Kidney (tissue), 14 donors: ENCODE measurements around the gene XRCC5. TPM values are rescaled to one million over a fixed set of nuclear protein-coding genes. Genes with fewer than 3 reads are reported as not detected.

Experiments
- DNase-seq, 5 donors: peaks; one replicate each; pipeline ENCODE4 v3.0.0-alpha.2; 2013 to 2020
- FAIRE-seq: peaks from 2 replicates; lab custom pipeline; 2012; peaks lifted over from hg19 to GRCh38; lab: Jason Lieb, UNC
- H3K27ac ChIP-seq, 2 donors: one replicate each; pipeline ENCODE4 v1.7.0; 2013; ENCODE audit warnings: low read depth in 2 of 2, low read length in 2 of 2, inconsistent platforms in 1 of 2
- H3K27me3 ChIP-seq: one replicate; pipeline ENCODE4 v1.7.1; 2013; ENCODE audit warnings: low read length, inconsistent platforms; ENCODE audit not compliant: control insufficient read depth, insufficient read depth
- H3K36me3 ChIP-seq, 3 donors: one replicate each; pipeline versions ENCODE4 v1.7.0 to v1.7.1; 2013; ENCODE audit warnings: low read length in 3 of 3, control low read depth in 1 of 3, inconsistent platforms in 1 of 3; ENCODE audit not compliant: insufficient read depth in 3 of 3, control insufficient read depth in 2 of 3
- H3K4me1 ChIP-seq, 3 donors: one replicate each; pipeline versions ENCODE4 v1.7.0 to v1.7.1; 2013; ENCODE audit warnings: low read length in 3 of 3, inconsistent platforms in 1 of 3, low read depth in 1 of 3; ENCODE audit not compliant: control insufficient read depth in 2 of 3, insufficient read depth in 2 of 3
- H3K4me3 ChIP-seq, 3 donors: one replicate each; pipeline versions ENCODE4 v1.7.0 to v1.8.1; 2013; ENCODE audit warnings: low read length in 3 of 3, control low read depth in 1 of 3, inconsistent platforms in 1 of 3
- H3K9ac ChIP-seq, 3 donors: one replicate each; pipeline versions ENCODE4 v1.7.0 to v1.7.1; 2013; ENCODE audit warnings: low read length in 3 of 3, control low read depth in 1 of 3, inconsistent platforms in 1 of 3
- H3K9me3 ChIP-seq, 3 donors: one replicate each; pipeline versions ENCODE4 v1.7.0 to v1.7.1; 2013; ENCODE audit warnings: low read length in 3 of 3, control low read depth in 1 of 3, inconsistent platforms in 1 of 3; ENCODE audit not compliant: control insufficient read depth in 2 of 3, insufficient read depth in 1 of 3
- CTCF ChIP-seq: IDR thresholded peaks from 3 replicates; pipeline ENCODE4 v1.5.1; 2012; ENCODE audit warnings: mild to moderate bottlenecking, moderate library complexity, borderline replicate concordance; ENCODE audit not compliant: insufficient read depth; ENCODE audit errors: extremely low read depth
- intact Hi-C: fragments of 100-400 bp; cut with DNase I; formaldehyde crosslinking; loops from one replicate; pipeline ENCODE4 v1.11.1; 2022
- polyA plus RNA-seq: library from polyadenylated mRNA; stranded (reverse); fragments of 350-450 nt; fragmentation: Illumina TruSeq; extraction: RNeasy Lipid Tissue Mini Kit (QIAGEN cat#74804); gene quantifications from one replicate; pipeline ENCODE4 v1.2.3, GENCODE V29; 2014; ENCODE audit warnings: low read depth, low replicate concordance; ENCODE audit not compliant: insufficient read depth
- total RNA-seq: library from RNA; stranded (reverse); fragmentation: NEBNext Ultra II Directional; extraction: Animal tissue kit (Norgen Biotek cat#: 25700); gene quantifications from one replicate; pipeline ENCODE4 v1.2.1, GENCODE V29; 2021
- donor health status: control.
- donor health status: control.
- donor health status: control.
- donor health status: control.
- donor health status: control.
- donor health status: DM: yes; HTN: yes; CAD: no.
- donor health status: Normal renal cell carcinoma (clear cell type).

Gene XRCC5
- total and polyA plus RNA-seq, 2 donors from 2014 or later: 90.7 to 265 TPM

GRCh38 chr2:216159144-216159543 is 50.0 kb downstream of the XRCC5 start:
- H3K27ac ChIP-seq: no peak overlapping the region
- TF ChIP-seq CTCF: no peak
- H3K27me3 ChIP-seq: no peaks in the 10 kb centered on the region
- no peak overlapping the region for H3K4me3 ChIP-seq
- H3K9ac ChIP-seq: no peak overlapping the region
- no peaks in the 10 kb centered on the region for H3K4me1 ChIP-seq
- H3K36me3 ChIP-seq: peaks cover 6 to 66% (median 39%) of the 10 kb centered on the region in 3 donors
- DNase-seq (no peak), FAIRE-seq (no peak)
- no peaks in the 10 kb centered on the region for H3K9me3 ChIP-seq
- intact Hi-C loops: no loop called here

- intact Hi-C loops: no loop called here
- no peak for DNase-seq
- Histone ChIP-seq H3K9me3 (no peaks in the 10 kb centered on the region), H3K9ac (no peak overlapping the region), H3K36me3 (peaks cover 6 to 71% (median 41%) of the 10 kb centered on the region in 3 donors), H3K27me3 (no peaks in the 10 kb centered on the region), H3K27ac (no peak overlapping the region), H3K4me3 (no peak overlapping the region), H3K4me1 (no peaks in the 10 kb centered on the region)
- no peak for TF ChIP-seq CTCF
- FAIRE-seq: no peak
Observed at GRCh38 chr2:216159646-216160045, 50.5 kb downstream of the XRCC5 start.

GRCh38 chr2:216160786-216161185 is 51.6 kb downstream of the XRCC5 start:
- Histone ChIP-seq H3K27me3 (no peaks in the 10 kb centered on the region), H3K36me3 (peaks cover 6 to 68% (median 37%) of the 10 kb centered on the region in 3 donors), H3K27ac (no peak overlapping the region), H3K9ac (no peak overlapping the region), H3K4me3 (no peak overlapping the region), H3K9me3 (no peaks in the 10 kb centered on the region), H3K4me1 (no peaks in the 10 kb centered on the region)
- FAIRE-seq (no peak), DNase-seq (no peak)
- no peak for TF ChIP-seq CTCF
- intact Hi-C loops: no loop called here

GRCh38 chr2:216161967-216162366 is 52.8 kb downstream of the XRCC5 start:
- no peaks in the 10 kb centered on the region for H3K4me1 ChIP-seq
- no peaks in the 10 kb centered on the region for H3K27me3 ChIP-seq
- intact Hi-C loops: no loop called here
- DNase-seq: no peak
- no peak for TF ChIP-seq CTCF
- no peak for FAIRE-seq
- H3K36me3 ChIP-seq: peaks cover 8 to 56% (median 34%) of the 10 kb centered on the region in 3 donors
- H3K9ac ChIP-seq: no peak overlapping the region
- no peak overlapping the region for H3K27ac ChIP-seq
- H3K4me3 ChIP-seq: no peak overlapping the region
- no peaks in the 10 kb centered on the region for H3K9me3 ChIP-seq
